Cerebellar nuclear complex (tissue), 1 donor: ENCODE data around the gene SWSAP1.

ENCODE experiments used
- DNase-seq, 2 experiments: peaks; one replicate each; lab custom pipeline; 2025; lab: John Stamatoyannopoulos, UW

SWSAP1 gene

DNA sequence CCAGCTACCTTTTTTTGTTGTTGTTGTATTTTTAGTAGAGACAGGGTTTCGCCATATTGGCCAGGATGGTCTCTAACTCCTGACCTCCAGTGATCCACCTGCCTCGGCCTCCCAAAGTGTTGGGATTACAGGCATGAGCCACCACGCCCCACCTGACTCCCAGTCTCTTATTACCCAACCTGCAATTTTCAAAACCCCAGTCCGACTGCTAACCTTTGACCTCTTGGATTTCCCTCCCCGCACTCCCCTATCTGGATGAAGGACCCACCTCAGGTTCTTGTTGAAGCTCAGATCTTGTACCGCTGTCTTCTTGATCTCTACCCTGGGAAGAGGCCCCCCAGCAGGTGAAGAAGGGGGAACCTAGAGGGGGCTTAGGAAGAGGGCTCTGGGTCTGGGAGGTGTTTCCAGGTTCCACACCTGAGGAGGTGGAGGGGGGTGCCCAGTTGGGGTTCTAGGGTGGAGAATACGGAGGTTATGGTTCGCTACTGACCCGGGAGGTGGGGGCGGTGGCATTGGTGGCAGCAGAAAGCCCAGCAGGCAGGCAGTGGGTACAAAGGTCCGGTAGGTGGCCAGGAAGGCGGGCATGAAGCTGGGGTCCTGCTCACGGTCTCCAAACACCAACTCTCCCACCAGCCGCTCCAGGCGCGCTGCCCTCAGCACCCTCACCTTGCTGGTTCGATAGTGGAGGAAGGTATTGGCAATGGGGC, 42.0 kb downstream of the SWSAP1 start:
- no peak for DNase-seq

DNA sequence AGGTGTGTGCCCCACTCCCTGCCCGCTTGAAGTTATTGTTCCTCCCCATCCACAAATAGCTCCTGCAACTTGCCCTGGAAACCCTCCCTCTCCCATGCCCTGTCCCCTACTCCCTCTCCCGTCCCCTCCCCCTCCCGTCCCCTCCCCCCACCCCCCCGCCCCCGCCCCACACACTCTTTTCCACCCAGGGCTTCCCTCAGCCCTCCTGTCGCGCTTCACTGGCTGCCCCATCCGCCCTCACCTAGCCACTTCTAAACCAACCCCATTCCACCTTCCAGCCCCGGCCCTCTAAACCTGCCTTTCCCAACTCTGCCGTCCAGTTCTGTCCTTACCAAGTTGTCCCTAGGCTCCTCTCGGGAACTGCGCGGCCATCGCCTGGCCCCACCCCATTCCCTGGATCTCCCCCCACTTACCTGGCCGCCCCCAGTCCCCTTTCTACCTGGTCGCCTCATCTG, 43.7 kb downstream of the SWSAP1 start:
- no peak for DNase-seq

DNA sequence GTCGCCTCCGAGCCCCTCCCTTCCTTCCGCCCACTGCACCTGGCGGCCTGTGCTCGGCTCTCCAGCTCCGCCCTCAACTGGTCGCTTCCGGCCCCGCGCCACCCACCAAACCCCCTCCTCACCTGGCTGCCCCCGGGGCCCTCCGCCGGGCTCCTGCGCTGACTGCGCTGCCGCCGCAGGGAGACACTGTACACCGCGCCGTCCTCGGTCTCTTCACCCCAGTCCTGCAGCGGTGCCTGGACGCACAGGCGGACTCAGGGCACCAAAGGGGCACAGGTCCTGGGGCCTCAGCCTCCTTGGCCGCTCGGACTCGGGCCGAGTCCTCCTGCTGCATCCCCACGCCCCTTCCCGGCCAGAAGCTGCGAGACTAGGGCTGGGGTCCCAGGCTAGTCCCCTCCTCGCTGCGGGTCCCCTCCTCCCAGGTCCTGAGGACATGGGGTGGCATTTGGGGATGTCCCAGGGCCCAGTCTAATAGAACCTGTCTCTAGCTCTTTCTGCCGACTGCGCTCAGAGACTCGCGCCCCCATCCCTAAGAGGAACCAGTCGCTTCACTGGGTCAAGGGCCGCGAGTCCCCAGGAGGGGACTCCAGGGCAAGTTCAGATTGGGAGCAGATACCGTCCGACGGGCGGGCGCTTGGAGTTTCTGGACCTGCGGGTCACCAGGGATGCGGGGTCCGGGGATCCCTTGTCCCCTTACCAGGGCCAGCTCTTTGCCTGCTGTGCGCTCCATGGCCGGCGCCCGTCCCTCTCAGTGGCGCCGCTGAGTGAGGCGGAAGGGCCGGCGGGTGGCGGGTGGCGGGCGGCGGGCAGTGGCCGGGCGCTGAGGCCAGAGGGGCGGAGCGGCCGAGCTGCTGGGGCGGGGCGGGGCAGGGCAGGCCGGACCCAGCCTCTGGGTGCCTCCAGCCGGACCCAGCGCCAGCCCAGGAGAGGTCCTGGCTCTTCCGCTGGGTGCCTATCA, 44.4 kb downstream of the SWSAP1 start, which contains the start of gene RGL3:
Gene RGL3, minus strand, starts transcription at position 766 of the 958 bp plus-strand sequence. Its CDS starts 36 bp downstream, at position 730.
- no peak for DNase-seq

DNA sequence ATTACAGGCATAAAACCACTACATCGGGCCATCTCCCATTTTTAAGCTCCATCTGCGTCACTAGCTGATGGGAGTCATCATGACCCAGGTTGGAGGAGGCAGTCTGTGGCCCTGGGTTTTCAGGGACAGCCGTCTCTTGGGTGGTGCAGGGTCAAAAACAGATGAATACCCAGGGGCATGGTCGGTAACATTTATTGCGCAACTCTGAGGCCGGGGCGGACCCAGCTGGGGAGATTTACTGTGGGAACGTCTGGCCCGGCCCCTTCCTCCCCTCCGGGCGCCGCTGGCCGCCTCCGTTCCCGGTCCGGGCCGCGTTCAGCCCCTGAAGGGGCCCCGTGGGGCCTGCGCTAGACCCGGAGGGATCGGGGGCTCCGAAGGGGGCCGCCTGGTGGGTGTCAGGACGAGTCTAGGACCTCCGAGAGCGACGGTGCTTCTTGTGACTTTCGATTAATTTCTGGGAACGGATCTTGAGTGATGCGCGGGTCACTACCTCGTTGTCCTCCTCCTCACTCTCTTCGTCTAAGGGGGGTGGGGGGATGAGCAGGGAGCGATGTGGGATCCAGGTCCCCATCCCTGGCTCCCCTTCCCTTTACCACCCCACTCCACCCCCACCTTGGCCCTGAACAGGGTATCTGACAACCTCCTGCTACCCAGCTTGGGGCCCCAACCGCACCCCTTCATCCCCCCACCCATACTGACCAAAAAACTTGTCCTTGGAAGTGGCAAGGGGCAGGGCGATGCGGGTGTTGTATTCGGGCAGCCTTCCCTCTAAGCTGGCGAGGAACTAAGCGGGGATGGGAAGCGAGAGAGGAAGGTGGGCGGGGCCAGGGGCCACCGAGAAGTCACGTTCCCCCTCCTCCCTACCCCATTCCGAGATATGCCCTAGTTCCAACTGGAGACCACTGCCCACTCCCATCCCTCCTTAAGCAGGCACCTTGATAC, 46.2 kb downstream of the SWSAP1 start:
- DNase-seq: no peak

DNA sequence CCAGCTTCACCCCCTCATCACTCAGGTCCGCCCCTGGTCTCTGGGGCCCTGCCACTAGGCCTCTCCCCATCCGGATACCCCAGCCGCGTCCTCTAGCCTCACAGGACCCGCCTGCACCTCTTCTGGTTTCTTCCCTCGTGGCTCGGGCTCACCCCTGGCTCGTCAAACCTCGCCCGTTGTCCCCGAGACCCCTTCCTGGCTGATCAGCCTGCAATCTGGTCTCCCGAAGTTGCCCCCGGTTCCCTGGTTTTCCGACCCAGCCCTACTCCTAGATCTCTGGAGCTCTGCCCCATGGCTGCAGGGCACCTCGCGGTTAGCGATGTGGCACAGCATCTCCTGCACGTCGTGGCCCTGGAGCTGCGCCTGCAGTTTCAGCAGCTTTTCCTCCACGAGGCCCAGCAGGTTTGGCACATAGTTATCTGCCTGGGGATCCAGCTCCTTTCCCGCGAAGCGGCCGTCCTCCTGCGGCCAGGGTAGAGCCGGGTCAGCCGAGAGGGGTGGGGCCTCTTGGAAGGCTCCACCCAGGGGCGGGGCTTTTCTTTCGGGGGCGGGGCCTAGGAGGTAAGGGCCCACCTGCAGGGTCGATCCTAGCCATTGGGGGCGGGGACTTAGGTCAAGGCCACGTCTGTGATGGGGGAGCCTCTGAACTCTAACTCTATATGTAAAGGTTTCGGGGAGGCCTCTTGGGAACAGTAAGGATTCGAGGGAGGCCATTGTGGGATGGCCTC, 47.1 kb downstream of the SWSAP1 start:
- no peak for DNase-seq

DNA sequence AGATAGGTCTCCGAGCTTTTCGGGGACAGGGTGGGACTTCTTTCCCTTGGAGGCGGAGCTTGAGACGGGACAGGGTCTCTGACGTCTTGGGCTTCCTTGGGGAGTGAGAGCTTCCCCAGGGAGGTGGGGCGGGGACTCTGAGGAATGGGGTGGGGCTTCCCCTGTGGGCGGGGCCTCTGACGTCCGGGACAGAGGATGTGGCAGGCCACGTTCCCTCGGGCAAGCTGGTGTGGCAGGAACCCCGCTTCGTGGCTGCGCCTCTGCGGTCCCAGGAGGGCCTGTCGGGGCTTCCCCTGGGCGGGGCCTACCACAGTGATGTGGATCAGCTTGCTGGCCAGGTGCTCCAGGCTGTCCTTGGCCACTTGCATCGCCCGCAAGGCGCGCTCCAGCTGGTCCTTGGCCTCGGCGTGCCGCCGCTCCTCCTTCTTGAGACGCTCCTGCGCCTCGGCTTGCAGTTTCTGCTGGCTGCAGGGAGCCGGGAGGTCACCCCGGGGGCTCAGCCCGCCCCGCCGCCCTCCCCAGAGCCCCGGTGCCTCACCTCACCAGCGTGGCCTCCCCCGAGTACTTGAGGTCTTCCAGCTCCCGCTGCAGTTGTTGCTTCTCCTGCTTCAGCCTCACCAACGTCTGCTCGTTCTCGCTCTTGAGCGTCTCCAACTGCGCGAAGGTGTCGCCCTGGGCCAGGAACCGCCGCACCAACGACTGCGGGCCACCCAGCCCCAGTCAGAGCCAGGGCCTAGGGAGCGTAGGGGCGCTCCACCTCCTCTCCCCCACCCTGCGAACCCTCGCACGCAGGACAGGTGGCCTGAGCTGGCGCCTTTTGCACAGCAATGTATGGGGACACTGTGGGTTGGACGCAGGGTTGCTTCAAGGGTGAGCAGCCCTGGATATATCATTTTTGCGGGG, 47.9 kb downstream of the SWSAP1 start:
- DNase-seq: no peak

DNA sequence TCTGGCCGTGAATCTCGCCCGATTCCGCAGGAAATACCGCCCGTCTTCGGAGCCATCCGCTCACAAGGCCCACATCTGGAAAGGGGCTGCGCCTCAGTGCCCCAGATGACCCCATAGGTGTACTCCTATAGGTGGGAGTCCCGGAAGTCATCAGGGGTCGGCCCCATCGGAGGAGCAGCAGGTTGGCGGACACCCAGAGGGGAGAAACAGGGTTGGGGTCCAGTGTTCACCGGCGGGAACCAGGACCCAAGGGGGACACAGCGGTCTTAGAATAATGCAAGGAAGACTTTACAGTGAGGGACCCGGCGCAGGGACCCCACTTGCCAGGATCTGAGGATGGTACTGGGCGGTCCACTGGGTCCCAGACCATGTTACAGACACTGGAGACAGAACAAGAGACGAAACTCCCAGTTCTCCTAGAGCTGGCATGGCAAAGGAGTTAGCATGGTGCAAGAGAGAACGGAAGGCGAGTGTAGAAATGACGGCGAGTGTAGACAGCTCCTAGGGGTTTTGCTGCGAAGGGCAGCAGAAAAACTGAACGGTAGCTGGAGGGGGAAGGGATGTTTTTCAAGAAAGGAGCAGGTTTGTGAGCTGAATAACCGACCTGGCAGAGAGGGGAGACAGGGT, 48.8 kb downstream of the SWSAP1 start:
- no peak for DNase-seq

DNA sequence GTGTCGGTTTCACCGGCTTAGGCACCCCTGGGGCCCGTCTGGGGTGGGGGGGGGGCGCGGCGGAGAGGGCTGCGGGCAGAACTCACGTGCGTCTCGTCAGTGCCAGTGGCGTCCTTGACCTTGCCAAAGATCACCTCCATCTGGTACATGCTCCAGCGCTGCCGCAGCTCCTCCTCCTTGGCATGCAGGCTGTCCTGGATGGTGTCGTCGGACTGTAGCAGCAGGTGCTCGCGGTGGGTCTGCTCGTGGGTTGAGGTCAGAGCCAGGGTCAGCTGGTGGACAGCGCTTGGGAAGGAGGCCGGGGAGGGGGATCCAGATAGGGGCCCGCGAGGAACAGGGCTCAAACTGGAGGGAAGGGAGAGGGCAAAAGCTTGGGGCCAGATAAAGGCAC, 49.3 kb downstream of the SWSAP1 start:
- DNase-seq: no peak
